Right lobe of liver (tissue), 6 donors: ENCODE measurements around the gene GLS. TPM values are rescaled to one million over a fixed set of nuclear protein-coding genes. Genes with fewer than 3 reads are reported as not detected.

Experiments
- ATAC-seq, 4 donors: fragments of 200-7000 bp; cut with Tn5 transposase; one replicate each; pipeline ENCODE4 v1.9.1; 2020; ENCODE audit warnings: mild to moderate bottlenecking in 4 of 4, moderate library complexity in 4 of 4
- DNase-seq, 3 donors: peaks; one replicate each; pipeline ENCODE4 v3.0.0-alpha.2; 2020
- H3K27ac ChIP-seq, 3 donors: fragments of 200-600 bp; one replicate each; pipeline ENCODE4 v1.8.0; 2022
- H3K27me3 ChIP-seq, 2 donors: fragments of 200-600 bp; one replicate each; pipeline ENCODE4 v1.8.0; 2022
- H3K36me3 ChIP-seq, 4 donors: fragments of 200-600 bp; sonication (generic) in 1 of 4; one replicate each; pipeline versions ENCODE4 v1.5.1 to v1.8.0; 2017 to 2022; ENCODE audit warnings: control low read depth in 1 of 4
- H3K4me1 ChIP-seq, 4 donors: fragments of 200-600 bp; sonication (generic) in 1 of 4; one replicate each; pipeline versions ENCODE4 v1.5.1 to v1.8.0; 2017 to 2022; ENCODE audit warnings: control low read depth in 1 of 4
- H3K4me3 ChIP-seq, 3 donors: fragments of 200-600 bp; one replicate each; pipeline ENCODE4 v1.8.0; 2022
- H3K9me3 ChIP-seq, 4 donors: fragments of 200-600 bp; sonication (generic) in 1 of 4; one replicate each; pipeline versions ENCODE4 v1.5.1 to v1.8.0; 2017 to 2022; ENCODE audit warnings: control low read depth in 1 of 4
- CTCF ChIP-seq, 4 donors: fragments of 200-600 bp in 3 of 4; fragments of 450-650 bp in 1 of 4; IDR thresholded peaks; one replicate each; pipeline versions ENCODE4 v1.5.1 to v1.8.0; 2016 to 2022; ENCODE audit warnings: antibody characterized with exemption in 4 of 4, mild to moderate bottlenecking in 2 of 4
- POLR2A ChIP-seq: fragments of 450-650 bp; IDR thresholded peaks from one replicate; pipeline ENCODE4 v1.6.1; 2017; ENCODE audit warnings: antibody characterized with exemption, mild to moderate bottlenecking
- WGBS: methylation state at CpG from one replicate; pipeline ENCODE4 v1.1.6; 2018; ENCODE audit warnings: low coverage, low lambda C conversion rate; ENCODE audit not compliant: insufficient coverage; ENCODE audit errors: missing lambda C conversion rate; 5-methylcytosine and 5-hydroxymethylcytosine counted together
- intact Hi-C, 2 donors: fragments of 100-400 bp; cut with DNase I; formaldehyde crosslinking; loops; one replicate each; pipeline versions ENCODE4 v1.11.2 to v1.14.1; 2022
- total RNA-seq, 6 experiments: library from RNA; depleted of rRNA in 2 of 6; stranded (reverse); fragments of >200 nt in 2 of 6; fragmentation: NEBNext Ultra II Directional in 3 of 6; extraction: Animal tissue kit (Norgen Biotek cat#: 25700) in 3 of 6; gene quantifications; one replicate each; pipeline versions ENCODE4 v1.1.0 to v1.2.4, GENCODE V29; 2016 to 2023
- donor health status: DM: no; HTN: yes; CAD: no.
- donor health status: DM: no; HTN: no; CAD: no.
- donor health status: DM: no; HTN: no; CAD: no.
- donor health status: DM: no; HTN: yes; CAD: no.
- donor health status: DM: no; HTN: yes; CAD: no.

The GLS gene
- total RNA-seq, 6 experiments from 2014 or later, result 6.6 to 25.0 (median 16.9) TPM

- Histone ChIP-seq H3K27me3 (no peaks in the 10 kb centered on the region), H3K27ac (no peak overlapping the region), H3K4me3 (no peak overlapping the region), H3K4me1 (no peaks in the 10 kb centered on the region), H3K9me3 (no peaks in the 10 kb centered on the region), H3K36me3 (no peaks in the 10 kb centered on the region)
- TF ChIP-seq POLR2A (no peak), CTCF (IDR thresholded peaks at IDR 0.05) (no peak)
- DNase-seq (no peak), ATAC-seq (no peak)
- WGBS, result 71% methylated on average over 1 of the region's 2 CpGs
- intact Hi-C loops, result no loop called here
Measured at GRCh38 chr2:190875891-190876290, 4.7 kb upstream of the GLS start.

GRCh38 chr2:190876631-190877030 is 4.0 kb upstream of the GLS start:
- no peaks in the 10 kb centered on the region for H3K4me1 ChIP-seq
- no peaks in the 10 kb centered on the region for H3K36me3 ChIP-seq
- ATAC-seq (no peak), DNase-seq (no peak)
- H3K27ac ChIP-seq, result no peak overlapping the region
- 45% methylated on average over 1 of the region's 1 CpG for WGBS
- no peaks in the 10 kb centered on the region for H3K27me3 ChIP-seq
- no peak for TF ChIP-seq POLR2A
- no peak for TF ChIP-seq CTCF (IDR thresholded peaks at IDR 0.05)
- no peaks in the 10 kb centered on the region for H3K9me3 ChIP-seq
- H3K4me3 ChIP-seq, result no peak overlapping the region
- intact Hi-C loops, result no loop called here

GRCh38 chr2:190877436-190877835 is 3.2 kb upstream of the GLS start:
- ATAC-seq, result no peak
- no peaks in the 10 kb centered on the region for H3K27me3 ChIP-seq
- H3K4me1 ChIP-seq, result no peaks in the 10 kb centered on the region
- no peak for DNase-seq
- TF ChIP-seq POLR2A (no peak), CTCF (IDR thresholded peaks at IDR 0.05) (no peak)
- no peaks in the 10 kb centered on the region for H3K9me3 ChIP-seq
- intact Hi-C loops, result no loop called here
- H3K4me3 ChIP-seq, result no peak overlapping the region
- no peaks in the 10 kb centered on the region for H3K36me3 ChIP-seq
- 85% methylated on average over 1 of the region's 2 CpGs for WGBS
- H3K27ac ChIP-seq, result no peak overlapping the region

- H3K27me3 ChIP-seq, result no peaks in the 10 kb centered on the region
- intact Hi-C loops, result no loop called here
- H3K4me1 ChIP-seq, result no peaks in the 10 kb centered on the region
- no peaks in the 10 kb centered on the region for H3K9me3 ChIP-seq
- H3K4me3 ChIP-seq, result peak overlapping the region; percentile 66 to 84 (median 66)
- DNase-seq (no peak), ATAC-seq (no peak)
- no peaks in the 10 kb centered on the region for H3K36me3 ChIP-seq
- TF ChIP-seq POLR2A (no peak), CTCF (IDR thresholded peaks at IDR 0.05) (no peak)
- 44% methylated on average over 19 of the region's 28 CpGs for WGBS
- H3K27ac ChIP-seq, result peak overlapping the region; percentile 88 to 92 (median 88)
Measured at GRCh38 chr2:190879474-190880377, 895 bp upstream of the GLS start.
